GM21528 (cell line): Measurements from ENCODE around the gene UBE2D1.
"Not testable (repeated sequence)": the region's sequence is repeated elsewhere in the genome, so short reads cannot be mapped to it uniquely, and the experiment has no call there.

Source experiments
- ATAC-seq: cut with Tn5 transposase; IDR thresholded peaks from one replicate; pipeline ENCODE4 v1.9.1; 2021; ENCODE audit warnings: mild to moderate bottlenecking, moderate library complexity; ENCODE audit not compliant: unreplicated experiment, low FRiP score

UBE2D1 gene

DNA sequence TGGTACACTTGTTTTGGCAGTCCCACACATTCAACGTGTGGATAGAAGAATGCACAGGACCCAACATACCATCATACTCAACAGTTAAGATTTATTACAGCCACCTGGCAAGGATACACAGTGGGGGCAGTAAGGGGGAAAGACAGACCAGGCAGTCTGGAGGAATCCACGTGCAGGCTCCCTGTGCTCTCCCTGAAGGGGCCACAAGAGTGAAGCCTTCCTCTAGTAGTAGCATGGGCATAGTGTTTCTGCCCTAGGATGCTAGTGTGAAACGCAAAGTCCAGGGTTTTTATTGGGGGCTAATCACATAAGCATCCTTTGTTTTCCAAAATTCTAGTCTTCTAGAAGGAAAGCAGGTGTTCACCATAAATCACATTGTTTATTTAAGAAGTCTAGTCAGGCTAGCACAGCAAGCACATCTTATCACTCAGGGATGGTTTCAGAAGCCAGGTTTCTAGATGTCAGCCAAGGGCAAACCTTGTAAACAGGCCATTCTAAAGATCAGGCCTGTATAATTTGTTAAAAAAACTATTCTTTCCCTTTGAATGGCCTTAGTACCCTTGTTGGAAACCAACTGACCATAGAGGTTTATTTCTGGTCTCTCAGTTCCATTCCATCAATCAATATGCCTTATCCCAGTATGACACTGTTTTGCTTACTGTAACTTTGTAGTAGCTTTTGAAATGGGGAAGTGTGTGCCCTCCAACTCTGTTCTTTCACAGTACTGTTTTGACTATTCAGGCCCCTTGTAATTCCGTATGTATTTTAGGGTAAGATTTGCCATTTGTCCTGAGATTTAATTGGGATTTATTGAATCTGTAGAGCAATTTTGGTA is 38.0 kb downstream of the UBE2D1 start:
- ATAC-seq: peak; percentile 82

DNA sequence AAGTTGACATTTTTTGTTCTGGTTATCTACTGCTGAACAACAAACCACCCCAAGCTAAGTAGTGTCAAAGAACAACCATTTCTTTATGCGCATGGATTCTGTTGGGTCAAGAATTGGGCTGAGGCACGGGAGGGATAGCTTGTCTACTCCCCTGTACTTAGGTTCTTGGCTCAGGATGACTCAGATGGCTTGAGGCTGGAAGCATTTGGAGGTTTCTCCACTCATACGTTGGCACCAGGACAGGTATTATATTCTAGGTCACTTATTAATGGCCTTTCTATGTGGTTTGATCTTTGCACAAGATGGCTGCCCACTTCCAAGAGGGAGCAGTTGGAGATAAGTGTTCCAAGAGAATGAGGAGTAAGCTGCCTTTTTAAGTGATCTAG is 38.6 kb downstream of the UBE2D1 start:
- ATAC-seq: peak; percentile 26

DNA sequence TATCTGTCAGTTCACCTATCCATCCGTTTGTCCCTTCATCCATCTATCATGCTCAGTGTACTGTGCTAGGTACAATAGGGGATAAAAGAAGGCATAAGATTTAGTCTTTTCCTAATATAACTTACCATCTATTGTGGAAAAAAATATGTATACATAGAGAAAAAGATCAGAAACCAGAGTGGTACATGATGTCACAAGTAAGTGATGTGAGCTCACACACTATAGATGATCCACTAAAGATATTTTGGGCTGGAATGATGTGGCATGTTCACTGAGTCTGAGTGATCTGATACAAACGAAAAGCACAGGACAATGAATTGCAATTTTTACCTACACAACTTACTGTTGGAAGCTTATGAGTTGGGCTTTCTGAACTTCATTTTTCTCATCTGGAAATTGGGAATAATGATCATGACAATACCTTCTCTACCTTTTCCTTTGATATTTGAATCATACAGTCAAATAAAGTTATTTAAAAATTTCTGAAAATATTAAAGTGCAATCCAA is 47.7 kb downstream of the UBE2D1 start:
- ATAC-seq: no peak

DNA sequence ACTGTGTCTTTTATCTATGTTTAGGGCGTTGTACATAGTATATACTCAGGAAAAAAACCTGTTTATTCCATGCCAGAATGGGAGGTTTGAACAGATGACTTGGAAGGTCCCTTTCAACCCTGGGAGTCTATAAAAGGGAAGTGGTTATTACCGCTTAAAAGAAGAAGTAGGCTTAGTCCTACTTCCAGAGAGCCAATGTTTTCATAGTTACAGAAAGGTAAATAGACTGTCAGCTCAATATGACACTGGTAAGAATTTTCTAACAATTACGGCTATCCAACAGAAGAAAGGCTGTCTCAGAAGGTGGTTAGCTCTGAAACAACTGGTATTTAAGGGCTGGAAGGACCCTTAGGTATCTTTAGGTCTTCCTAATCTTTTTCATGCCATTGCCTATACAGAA is 49.3 kb downstream of the UBE2D1 start:
- ATAC-seq: peak; percentile 66

DNA sequence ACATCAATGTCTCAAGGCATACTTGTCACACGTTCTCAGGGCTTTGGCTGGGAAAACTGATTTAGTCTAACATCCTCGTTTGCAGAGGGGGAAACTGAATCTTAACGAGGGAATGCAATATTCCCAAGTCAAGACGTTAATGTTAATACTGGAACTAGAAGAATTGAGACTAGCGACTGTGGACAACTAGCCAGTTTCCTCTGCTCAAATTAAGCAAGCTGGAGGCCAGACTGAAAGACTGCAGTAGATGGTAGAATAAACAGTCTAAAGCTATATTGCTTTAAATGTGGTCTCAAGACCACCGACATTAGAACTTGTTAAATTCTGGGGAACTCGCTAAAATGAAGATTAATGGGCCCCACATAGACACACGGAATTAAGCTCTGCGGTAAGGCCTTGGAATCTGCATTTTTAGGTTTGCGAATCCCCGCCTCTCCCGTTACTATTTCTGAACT is 49.8 kb downstream of the UBE2D1 start:
- ATAC-seq: no peak

DNA sequence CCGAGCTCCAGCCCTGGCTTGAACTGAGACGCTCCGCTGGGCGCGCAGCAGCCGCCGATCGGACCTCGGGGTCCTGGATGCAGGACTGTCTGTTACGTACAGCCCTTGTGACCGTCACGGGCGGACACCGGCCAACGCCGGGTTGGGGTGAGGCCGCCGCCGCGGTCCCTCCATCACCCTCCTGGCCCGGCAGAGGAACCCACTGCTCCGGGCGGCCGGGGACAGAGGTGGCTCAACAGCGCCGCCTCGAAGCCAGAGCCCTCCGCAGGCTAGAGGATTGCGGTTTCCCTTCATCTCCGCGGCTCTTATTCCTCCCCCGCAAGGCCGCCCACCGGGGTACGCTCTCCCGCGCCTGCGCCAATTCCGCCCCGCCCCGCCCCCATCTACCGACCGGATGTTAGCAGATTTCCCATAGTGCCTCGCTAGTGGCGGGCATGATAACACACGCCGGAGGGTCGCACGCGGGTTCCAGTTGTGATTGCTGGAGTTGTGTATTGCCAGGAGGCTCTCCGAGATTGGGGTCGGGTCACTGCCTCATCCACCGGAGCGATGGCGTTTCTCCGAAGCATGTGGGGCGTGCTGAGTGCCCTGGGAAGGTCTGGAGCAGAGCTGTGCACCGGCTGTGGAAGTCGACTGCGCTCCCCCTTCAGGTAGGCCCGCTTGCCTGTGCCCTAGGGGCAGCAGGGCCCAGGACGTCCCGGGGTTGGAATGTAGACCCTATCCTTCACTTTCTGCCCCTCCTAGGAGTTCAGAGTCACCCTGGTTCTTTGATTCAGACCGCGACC is 50.4 kb downstream of the UBE2D1 start, which contains the start of gene TFAM:
TFAM (plus strand) TSS at position 412 of the 785 bp plus-strand sequence; CDS start at position 550, 138 bp downstream.
- ATAC-seq: peak; percentile 91

DNA sequence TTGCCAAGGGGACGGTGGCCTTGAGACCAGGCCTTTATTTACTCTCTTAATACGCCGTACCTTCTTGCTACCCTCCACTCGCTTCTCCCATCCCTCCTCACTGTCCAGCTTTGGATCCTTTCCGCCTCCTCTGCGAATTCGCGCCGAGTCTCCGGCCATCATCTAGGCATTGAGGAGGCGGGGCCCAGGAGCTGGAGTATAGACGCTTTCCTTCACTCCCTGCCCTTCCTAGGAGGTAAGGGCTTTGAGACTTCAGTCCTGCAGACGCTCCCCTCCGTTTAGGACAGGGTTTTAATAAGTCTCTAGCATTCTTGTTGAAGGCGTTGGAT is 50.9 kb downstream of the UBE2D1 start:
- peak; percentile 19 for ATAC-seq

DNA sequence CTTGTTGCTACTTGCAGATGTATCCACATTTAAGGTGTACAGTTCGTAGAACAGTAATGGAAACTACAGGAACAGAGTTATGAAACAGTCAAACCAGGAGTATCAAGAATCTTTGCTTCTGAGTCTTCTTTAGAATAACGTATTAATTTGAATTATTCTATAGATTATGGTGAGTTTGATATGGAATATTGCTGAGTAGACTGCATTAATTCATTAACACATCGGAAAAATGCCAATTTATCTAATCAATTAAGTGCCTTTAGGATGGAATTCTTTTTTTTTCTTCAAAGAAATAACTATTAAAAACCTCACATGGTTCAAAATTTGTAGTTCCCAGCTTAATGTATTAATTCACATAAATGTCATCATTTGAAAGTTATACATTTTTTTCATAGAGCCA is 54.2 kb downstream of the UBE2D1 start:
- ATAC-seq: no peak

DNA sequence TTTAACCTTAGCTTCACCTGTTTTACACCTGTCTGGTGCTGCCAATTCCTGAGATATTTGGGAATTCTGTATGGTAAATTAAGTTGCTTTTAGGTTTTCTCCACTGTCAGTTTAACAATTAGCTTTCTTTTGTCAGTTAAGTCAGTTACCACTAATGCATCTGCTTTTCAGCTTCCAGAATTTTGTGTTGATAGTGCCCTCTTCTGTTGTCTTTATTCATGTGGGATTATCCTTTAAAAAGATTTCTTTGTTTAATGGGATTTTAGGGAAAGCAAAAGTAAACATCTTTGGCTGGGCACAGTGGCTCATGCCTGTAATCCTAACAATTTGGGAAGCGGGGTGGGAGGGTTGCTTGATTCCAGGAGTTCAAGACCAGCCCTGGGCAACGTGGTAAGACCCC is 58.5 kb downstream of the UBE2D1 start:
- ATAC-seq: no peak

DNA sequence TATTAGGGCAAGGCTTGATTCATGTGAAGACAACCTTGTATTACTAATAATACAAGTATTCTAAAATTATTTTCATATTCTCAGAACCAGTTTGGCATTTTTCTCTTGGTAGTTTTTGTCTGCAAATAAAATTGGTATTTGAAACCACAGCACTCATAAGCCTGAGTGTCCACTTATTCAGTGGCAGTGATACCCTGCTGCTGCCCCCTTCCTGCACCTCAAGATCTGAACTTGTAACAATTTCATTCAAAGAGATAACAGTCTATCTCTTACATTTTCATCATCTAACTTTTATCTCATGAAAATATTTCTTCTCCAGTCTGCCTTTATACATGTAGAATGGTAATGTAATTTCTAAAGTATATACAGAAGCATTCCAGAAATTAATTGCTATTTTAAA is 59.7 kb downstream of the UBE2D1 start:
- ATAC-seq: no peak

DNA sequence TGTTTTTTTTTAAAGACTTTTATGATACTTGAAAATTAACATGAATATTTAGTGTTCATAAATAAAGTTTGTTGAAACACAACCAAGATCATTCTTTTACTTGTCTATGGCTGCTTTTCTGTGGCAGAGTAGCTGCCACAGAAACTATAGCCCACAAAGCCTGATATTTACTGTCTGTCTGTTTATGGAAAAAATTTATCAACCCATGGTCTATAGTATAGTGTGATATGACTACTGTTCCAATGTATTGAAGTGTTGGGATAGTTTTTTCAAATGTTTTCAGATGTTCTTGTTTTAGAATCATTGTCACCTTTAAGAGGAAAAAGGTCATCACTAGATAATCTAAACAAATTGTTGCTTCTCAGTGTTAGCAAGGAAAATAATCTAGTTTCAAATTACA is 61.3 kb downstream of the UBE2D1 start:
- ATAC-seq: no peak

DNA sequence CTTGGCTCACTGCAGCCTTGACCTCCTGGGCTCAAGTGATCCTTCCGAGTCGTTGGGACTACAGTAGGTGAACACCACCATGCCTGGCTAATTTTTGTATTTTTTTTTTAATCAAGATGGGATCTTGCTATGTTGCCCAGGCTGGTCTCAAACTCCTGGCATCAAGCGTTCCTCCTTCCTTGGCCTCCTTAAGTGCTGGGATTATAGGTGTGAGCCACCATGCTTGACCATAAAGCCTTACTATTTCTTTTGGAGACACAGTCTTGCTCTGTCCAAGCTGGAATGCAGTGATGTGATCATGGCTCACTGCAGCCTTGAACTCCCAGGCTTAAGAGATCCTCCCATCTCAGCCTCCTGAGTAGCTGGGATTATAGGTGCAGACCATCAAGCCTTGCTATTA is 63.0 kb downstream of the UBE2D1 start:
- no peak for ATAC-seq

DNA sequence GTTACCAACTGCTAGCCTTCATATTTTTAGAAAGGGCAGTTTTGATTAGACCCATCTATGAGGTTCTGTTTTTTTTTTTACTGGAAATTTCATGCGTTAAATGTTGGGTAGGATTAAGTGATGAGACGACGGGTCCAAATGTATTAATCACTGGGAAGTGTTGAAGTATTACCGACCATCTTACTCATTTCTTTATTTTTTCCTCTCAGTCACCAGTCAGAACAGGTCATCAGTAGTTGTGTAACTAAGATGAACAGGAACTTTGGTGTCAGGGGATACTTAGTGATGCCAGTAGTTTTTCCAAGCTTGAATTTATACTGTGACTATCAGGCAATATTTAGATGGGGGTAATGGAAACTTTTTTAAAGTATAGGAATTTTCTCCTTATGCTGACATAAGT is 64.6 kb downstream of the UBE2D1 start:
- no peak for ATAC-seq

DNA sequence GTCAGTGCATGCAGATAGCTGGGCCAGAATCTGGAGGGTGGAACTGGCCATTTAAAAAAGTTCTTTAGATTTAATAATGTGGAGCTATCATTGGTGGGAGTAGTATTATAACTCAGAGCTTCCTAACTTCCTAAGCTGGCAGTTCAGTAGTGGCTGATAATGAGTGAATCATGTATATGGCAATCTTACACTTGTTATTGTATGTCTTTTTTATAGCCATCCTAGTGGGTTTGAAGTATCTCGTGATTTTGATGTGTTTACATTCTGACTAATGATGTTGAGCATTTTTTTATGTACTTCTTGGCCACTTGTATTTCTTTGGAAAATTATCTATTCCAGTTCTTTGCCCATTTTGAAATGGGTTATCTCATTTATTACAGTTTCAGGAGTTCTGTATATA is 65.8 kb downstream of the UBE2D1 start:
- no peak for ATAC-seq

DNA sequence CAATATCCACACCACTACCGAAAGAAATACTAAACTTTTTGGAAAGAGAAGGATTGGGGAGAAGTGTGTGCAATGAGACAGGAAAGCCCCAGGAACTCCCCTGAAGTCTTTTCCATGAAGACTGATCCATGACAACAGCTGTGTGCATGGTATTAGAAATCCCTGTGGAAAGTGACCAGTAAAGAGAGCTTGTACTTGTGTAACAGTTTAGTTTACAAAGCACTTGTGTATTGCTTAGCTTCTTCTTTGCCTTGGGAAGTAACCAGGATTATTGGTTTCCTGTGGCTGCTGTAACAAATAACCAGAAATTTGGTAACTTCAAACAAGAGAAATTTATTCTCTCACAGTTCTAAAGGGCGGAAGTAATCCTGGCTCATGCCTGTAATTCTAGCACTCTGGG is 69.2 kb downstream of the UBE2D1 start:
- no peak for ATAC-seq

DNA sequence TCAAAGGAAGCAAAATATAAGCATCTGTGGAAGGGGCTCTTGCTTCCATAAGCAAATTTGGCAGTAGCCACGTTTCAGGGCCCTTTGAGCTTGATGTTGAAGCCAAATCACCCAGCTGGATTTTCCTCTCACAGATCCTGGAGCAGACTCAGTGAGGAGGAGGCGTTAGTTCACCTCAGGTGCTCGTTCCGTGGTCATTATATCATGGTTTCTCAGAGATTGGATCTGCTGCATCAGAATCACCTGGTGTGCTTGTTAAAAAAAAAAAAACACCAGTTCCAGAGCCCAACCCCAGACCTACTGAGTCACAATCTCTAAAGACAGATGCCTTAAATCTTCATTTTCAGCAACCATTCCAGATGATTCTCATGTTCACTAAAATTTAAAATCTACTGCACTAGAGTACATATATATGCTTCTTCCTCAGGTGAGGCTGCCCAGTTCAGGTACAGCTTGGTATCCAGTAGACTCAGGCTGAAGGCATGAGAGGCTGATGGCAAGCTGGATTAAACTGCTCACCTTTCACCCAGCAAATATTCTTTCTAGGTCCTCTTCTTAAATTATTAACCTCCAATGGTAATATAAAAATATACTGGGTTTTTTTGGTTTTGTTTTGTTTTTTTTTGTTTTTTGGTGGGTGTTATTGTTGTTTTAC is 75.3 kb downstream of the UBE2D1 start:
- no peak for ATAC-seq

DNA sequence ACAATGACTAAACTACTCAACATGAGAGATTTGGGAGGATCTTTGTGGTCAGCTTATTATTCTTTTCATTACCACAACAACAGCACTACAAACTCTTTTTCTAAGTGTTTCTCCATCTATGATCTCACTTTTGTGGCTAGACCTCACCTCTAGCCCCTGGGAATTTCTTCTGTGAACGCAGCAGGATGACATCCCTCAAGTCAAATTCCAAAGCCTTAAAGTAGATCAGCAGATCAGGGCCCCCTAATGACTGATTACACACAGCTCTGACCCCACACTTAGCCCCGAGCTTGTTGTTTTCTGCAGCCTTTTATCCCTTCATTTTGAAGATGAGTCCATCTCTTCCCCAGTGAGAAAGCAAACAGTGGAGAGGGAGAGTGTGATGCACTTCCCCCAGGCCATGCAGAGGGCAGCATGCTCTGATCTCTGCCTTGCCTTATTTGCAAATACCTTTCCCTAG is 77.7 kb downstream of the UBE2D1 start:
- no peak for ATAC-seq

DNA sequence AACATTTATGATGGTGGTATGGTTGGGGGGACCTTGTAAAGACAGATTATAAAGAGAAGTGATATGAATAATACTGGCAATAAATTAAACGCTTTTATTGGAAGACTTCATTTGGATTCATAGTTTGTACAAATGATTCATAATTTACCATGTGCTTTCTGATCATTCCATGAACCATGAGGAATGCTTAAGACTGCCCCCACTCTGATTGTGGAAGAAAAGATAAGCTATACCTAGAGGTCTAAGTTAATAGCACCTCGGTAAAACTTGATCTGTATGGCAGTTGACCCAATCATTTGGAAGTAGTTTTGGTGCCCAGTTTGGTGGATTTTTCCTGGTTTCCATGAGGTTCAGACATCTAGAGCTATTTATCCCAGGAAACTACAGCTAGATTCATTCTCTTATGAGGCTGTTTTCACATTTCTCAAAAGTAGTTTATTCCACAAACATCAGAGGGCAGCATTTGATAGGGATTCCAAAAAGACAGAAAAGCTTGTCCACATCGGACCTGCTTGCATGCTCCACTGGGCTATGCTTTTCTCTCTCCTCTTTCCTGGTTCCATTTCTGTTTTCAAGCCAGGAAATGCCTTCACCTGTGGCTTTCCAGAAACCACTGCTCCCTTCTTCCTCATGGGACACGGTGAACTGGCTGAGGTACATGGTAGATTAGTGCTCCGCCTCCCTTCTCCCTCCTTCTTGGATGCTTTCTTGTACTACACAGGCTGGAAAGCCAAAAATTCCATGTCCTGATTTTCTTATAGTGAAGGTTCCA is 79.7 kb downstream of the UBE2D1 start:
- ATAC-seq: no peak

DNA sequence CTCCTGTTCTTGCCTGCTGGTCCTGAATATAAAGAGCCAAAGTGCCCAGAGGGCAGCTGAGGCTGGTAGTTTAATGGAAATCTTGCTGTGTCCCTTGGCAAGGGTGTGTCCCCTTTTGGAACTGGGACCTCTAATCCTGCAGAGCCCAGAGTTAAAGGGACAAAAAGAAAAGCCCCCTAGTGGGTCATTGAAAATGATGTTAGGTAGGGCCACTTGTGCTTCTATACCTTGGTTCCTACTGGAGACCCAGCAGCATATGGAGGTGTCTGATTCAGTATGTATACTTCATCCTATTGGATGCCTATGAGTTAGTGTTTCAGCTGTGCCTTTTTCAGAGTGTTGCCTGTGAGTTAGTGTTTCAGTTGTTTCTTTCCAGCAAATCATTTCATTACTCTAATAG is 81.0 kb downstream of the UBE2D1 start:
- no peak for ATAC-seq

DNA sequence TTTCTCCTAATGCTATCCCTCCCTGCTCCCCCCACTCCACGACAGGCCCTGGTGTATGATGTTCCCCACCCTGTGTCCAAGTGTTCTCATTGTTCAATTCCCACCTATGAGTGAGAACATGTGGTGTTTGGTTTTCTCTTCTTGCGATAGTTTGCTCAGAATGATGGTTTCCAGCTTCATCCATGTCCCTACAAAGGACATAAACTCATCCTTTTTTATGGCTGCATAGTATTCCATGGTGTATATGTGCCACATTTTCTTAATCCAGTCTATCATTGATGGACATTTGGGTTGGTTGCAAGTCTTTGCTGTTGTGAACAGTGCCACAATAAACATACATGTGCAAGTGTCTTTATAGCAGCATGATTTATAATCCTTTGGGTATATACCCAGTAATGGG is 83.1 kb downstream of the UBE2D1 start:
- not testable (repeated sequence) for ATAC-seq
